IMR-90 (cell line): ENCODE measurements around the gene CSF1. TPM values are rescaled to one million over a fixed set of nuclear protein-coding genes. Genes with fewer than 3 reads are reported as not detected.
"Not testable (repeated sequence)": the region's sequence is repeated elsewhere in the genome, so short reads cannot be mapped to it uniquely, and the experiment has no call there.

Experiments
- ATAC-seq: fragments of 200-7000 bp; cut with Tn5 transposase; 2 replicates; pipeline ENCODE4 v1.9.1; 2020; ENCODE audit warnings: low read depth, mild to moderate bottlenecking, moderate library complexity
- BruUV-seq: library from RNA; stranded (reverse); fragments of 400-500 nt; replicated peaks from 2 replicates; lab custom pipeline; 2021; lab: Mats Ljungman, UMichigan
- CTCF ChIA-PET: fragments of 300-600 bp; formaldehyde crosslinking; extraction: SDS; loops from one replicate; lab custom pipeline; 2021; ENCODE audit warnings: antibody characterized with exemption; lab: Yijun Ruan, JAX
- POLR2A ChIA-PET: fragments of 300-600 bp; sonication (Branson Sonifier 250); formaldehyde crosslinking; loops from one replicate; lab custom pipeline; 2022; ENCODE audit warnings: antibody characterized with exemption; ENCODE audit not compliant: unreplicated experiment; lab: Charles Lee
- DNase-seq: peaks from one replicate; pipeline ENCODE4 v3.0.0; 2013
- H2AFZ ChIP-seq: replicated peaks from 2 replicates; pipeline ENCODE3; 2013; ENCODE audit warnings: low read length, mild to moderate bottlenecking; ENCODE audit not compliant: poor library complexity
- H2AK5ac ChIP-seq: 2 replicates; pipeline ENCODE4 v1.6.1; 2013; ENCODE audit warnings: low read depth, low read length, inconsistent platforms
- H2AK9ac ChIP-seq: replicated peaks from 2 replicates; pipeline ENCODE3; 2013; ENCODE audit warnings: mild to moderate bottlenecking, low read depth, low read length, moderate library complexity; ENCODE audit not compliant: poor library complexity
- H2BK120ac ChIP-seq: 2 replicates; pipeline ENCODE4 v1.6.1; 2013; ENCODE audit warnings: low read depth, low read length, inconsistent platforms
- H2BK15ac ChIP-seq: 3 replicates; pipeline ENCODE4 v1.6.1; 2013; ENCODE audit warnings: low read depth, low read length, inconsistent platforms
- H2BK20ac ChIP-seq: 2 replicates; pipeline ENCODE4 v1.6.1; 2013; ENCODE audit warnings: low read depth, mild to moderate bottlenecking, inconsistent platforms, low read length, moderate library complexity
- H2BK5ac ChIP-seq: 2 replicates; pipeline ENCODE4 v1.6.1; 2013; ENCODE audit warnings: mild to moderate bottlenecking, low read depth, low read length, inconsistent platforms; ENCODE audit not compliant: poor library complexity, severe bottlenecking
- H3K14ac ChIP-seq: replicated peaks from 2 replicates; pipeline ENCODE4 v1.6.1; 2013; ENCODE audit warnings: low read depth, low read length, inconsistent platforms
- H3K18ac ChIP-seq: 2 replicates; pipeline ENCODE4 v1.6.1; 2013; ENCODE audit warnings: low read depth, low read length, control low read depth
- H3K23ac ChIP-seq: 2 replicates; pipeline ENCODE4 v1.6.1; 2013; ENCODE audit warnings: low read depth, low read length, inconsistent platforms
- H3K27ac ChIP-seq: 2 replicates; pipeline ENCODE4 v1.5.1; 2013; ENCODE audit warnings: mild to moderate bottlenecking, control low read depth, low read length; ENCODE audit not compliant: insufficient read depth
- H3K27me3 ChIP-seq: 2 replicates; pipeline ENCODE4 v1.6.1; 2013; ENCODE audit warnings: low read length; ENCODE audit not compliant: control insufficient read depth, insufficient read depth
- H3K36me3 ChIP-seq: 2 replicates; pipeline ENCODE4 v1.6.1; 2013; ENCODE audit warnings: low read length, mixed read lengths; ENCODE audit not compliant: control insufficient read depth, insufficient read depth
- H3K4ac ChIP-seq: 2 replicates; pipeline ENCODE4 v1.6.1; 2013; ENCODE audit warnings: low read depth, low read length, inconsistent platforms
- H3K4me1 ChIP-seq: 2 replicates; pipeline ENCODE4 v1.6.1; 2013; ENCODE audit warnings: low read length, mixed read lengths; ENCODE audit not compliant: control insufficient read depth, insufficient read depth
- H3K4me2 ChIP-seq: 2 replicates; pipeline ENCODE4 v1.6.1; 2013; ENCODE audit warnings: low read depth, mild to moderate bottlenecking, control low read depth, low read length, moderate library complexity
- H3K4me3 ChIP-seq: 2 replicates; pipeline ENCODE4 v1.5.1; 2013; ENCODE audit warnings: low read depth, mild to moderate bottlenecking, control low read depth, low read length, moderate library complexity; ENCODE audit not compliant: insufficient read depth
- H3K56ac ChIP-seq: 2 replicates; pipeline ENCODE4 v1.6.1; 2013; ENCODE audit warnings: low read length, inconsistent platforms; ENCODE audit not compliant: insufficient read depth; ENCODE audit errors: extremely low read depth
- H3K79me1 ChIP-seq, 2 experiments: 2 replicates each; pipeline ENCODE4 v1.6.1; 2013; ENCODE audit warnings: low read length in 2 of 2, inconsistent platforms in 1 of 2, low read depth in 1 of 2
- H3K9ac ChIP-seq: 2 replicates; pipeline ENCODE4 v1.6.1; 2013; ENCODE audit warnings: low read depth, low read length, control low read depth
- H3K9me1 ChIP-seq: 2 replicates; pipeline ENCODE4 v1.6.1; 2013; ENCODE audit warnings: low read length, inconsistent platforms; ENCODE audit not compliant: insufficient read depth
- H3K9me3 ChIP-seq: 2 replicates; pipeline ENCODE4 v1.6.1; 2013; ENCODE audit warnings: low read length; ENCODE audit not compliant: control insufficient read depth, insufficient read depth
- H4K20me1 ChIP-seq: 2 replicates; pipeline ENCODE4 v1.6.1; 2013; ENCODE audit warnings: low read length, inconsistent platforms; ENCODE audit not compliant: insufficient read depth
- H4K5ac ChIP-seq: 2 replicates; pipeline ENCODE4 v1.6.1; 2013; ENCODE audit warnings: mild to moderate bottlenecking, low read depth, low read length, control low read depth
- H4K8ac ChIP-seq, 2 experiments: 2 replicates each; pipeline ENCODE4 v1.6.1; 2013; ENCODE audit warnings: low read depth in 2 of 2, low read length in 2 of 2, control low read depth in 1 of 2, inconsistent platforms in 1 of 2
- H4K91ac ChIP-seq: 2 replicates; pipeline ENCODE4 v1.6.1; 2013; ENCODE audit warnings: low read depth, low read length, inconsistent platforms; ENCODE audit not compliant: insufficient read depth
- WGBS, 2 experiments: methylation state at CpG; one replicate each; pipeline versions ENCODE4 v1.1.5 to v1.1.7; 2013; ENCODE audit warnings: missing lambda C conversion rate in 2 of 2; ENCODE audit not compliant: insufficient read length in 1 of 2; ENCODE audit errors: extremely low coverage in 2 of 2; 5-methylcytosine and 5-hydroxymethylcytosine counted together
- dilution Hi-C: fragments of 300-500 bp; cut with HindIII; formaldehyde crosslinking; loops from one replicate; pipeline ENCODE4 v1.14.3; 2018; ENCODE audit warnings: low sequenced_read_pairs; ENCODE audit not compliant: unreplicated experiment
- in situ Hi-C: fragments of 300-500 bp; cut with MboI; formaldehyde crosslinking; loops from 3 replicates; pipeline ENCODE4 v1.14.3; 2019; ENCODE audit warnings: low sequenced_read_pairs, inconsistent platforms, mixed read lengths
- intact Hi-C: fragments of 100-400 bp; cut with micrococcal nuclease; formaldehyde crosslinking; loops from 2 replicates; pipeline ENCODE4 v1.10.0; 2022
- polyA plus RNA-seq, 3 experiments: library from polyadenylated mRNA; depleted of rRNA; stranded (reverse); fragments of >200 nt; gene quantifications; 2 replicates each; pipeline ENCODE4 v1.2.3, GENCODE V29; 2012; ENCODE audit warnings: low replicate concordance in 1 of 3
- total RNA-seq: library from RNA; depleted of rRNA; stranded (reverse); fragments of >200 nt; gene quantifications from 2 replicates; pipeline ENCODE4 v1.2.3, GENCODE V29; 2012

The CSF1 gene
- total and polyA plus RNA-seq, 2 of the 4 experiments (the other 2 are of a cell fraction) = 14.3 to 22.0 TPM

- H2BK5ac ChIP-seq, DNase-seq, H4K20me1 ChIP-seq, H4K91ac ChIP-seq, ATAC-seq, H3K9me3 ChIP-seq, POLR2A ChIA-PET, CTCF ChIA-PET, H3K56ac ChIP-seq, H3K4me3 ChIP-seq, H3K4ac ChIP-seq, H3K9ac ChIP-seq, H3K14ac ChIP-seq, H2AK5ac ChIP-seq, H3K4me1 ChIP-seq, H2AFZ ChIP-seq, H2AK9ac ChIP-seq, H3K18ac ChIP-seq, H3K9me1 ChIP-seq, BruUV-seq, H4K8ac ChIP-seq, H2BK15ac ChIP-seq, H3K4me2 ChIP-seq, H4K5ac ChIP-seq, H3K23ac ChIP-seq, in situ Hi-C loops, H3K27ac ChIP-seq, intact Hi-C loops, H2BK120ac ChIP-seq, dilution Hi-C loops, H3K36me3 ChIP-seq, H3K27me3 ChIP-seq, H3K79me1 ChIP-seq, H2BK20ac ChIP-seq: not testable (repeated sequence)
- WGBS, 2 experiments = no CpG with 5 or more reads among the region's 2 CpGs
Observed at GRCh38 chr1:109861616-109862015, 49.0 kb upstream of the CSF1 start.
